Measurements from ENCODE around the gene VPS29.

GRCh38 chr12:110533607-110534006 is 31.7 kb upstream of the VPS29 start:
- TF ChIP-seq CTCF (IDR thresholded peaks at IDR 0.05; ENCODE audit: poor library complexity, severe bottlenecking) (no peak), EZH2 (IDR thresholded peaks at IDR 0.05; ENCODE audit: borderline replicate concordance, insufficient read depth, low read length, poor library complexity, severe bottlenecking) (no peak), POLR2AphosphoS5 (IDR thresholded peaks at IDR 0.05) (no peak), EP300 (conservative IDR thresholded peaks at IDR 0.05; ENCODE audit: poor library complexity, severe bottlenecking) (no peak), TAF1 (IDR thresholded peaks at IDR 0.05; ENCODE audit: low read depth) (no peak), SMC3 (conservative IDR thresholded peaks at IDR 0.05; ENCODE audit: poor library complexity) (no peak), MXI1 (conservative IDR thresholded peaks at IDR 0.05; ENCODE audit: poor library complexity, severe bottlenecking) (no peak), RAD21 (conservative IDR thresholded peaks at IDR 0.05) (no peak)
- TF ChIP-seq, protein P1, sequence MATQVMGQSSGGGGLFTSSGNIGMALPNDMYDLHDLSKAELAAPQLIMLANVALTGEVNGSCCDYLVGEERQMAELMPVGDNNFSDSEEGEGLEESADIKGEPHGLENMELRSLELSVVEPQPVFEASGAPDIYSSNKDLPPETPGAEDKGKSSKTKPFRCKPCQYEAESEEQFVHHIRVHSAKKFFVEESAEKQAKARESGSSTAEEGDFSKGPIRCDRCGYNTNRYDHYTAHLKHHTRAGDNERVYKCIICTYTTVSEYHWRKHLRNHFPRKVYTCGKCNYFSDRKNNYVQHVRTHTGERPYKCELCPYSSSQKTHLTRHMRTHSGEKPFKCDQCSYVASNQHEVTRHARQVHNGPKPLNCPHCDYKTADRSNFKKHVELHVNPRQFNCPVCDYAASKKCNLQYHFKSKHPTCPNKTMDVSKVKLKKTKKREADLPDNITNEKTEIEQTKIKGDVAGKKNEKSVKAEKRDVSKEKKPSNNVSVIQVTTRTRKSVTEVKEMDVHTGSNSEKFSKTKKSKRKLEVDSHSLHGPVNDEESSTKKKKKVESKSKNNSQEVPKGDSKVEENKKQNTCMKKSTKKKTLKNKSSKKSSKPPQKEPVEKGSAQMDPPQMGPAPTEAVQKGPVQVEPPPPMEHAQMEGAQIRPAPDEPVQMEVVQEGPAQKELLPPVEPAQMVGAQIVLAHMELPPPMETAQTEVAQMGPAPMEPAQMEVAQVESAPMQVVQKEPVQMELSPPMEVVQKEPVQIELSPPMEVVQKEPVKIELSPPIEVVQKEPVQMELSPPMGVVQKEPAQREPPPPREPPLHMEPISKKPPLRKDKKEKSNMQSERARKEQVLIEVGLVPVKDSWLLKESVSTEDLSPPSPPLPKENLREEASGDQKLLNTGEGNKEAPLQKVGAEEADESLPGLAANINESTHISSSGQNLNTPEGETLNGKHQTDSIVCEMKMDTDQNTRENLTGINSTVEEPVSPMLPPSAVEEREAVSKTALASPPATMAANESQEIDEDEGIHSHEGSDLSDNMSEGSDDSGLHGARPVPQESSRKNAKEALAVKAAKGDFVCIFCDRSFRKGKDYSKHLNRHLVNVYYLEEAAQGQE (IDR thresholded peaks at IDR 0.05; ENCODE audit: borderline replicate concordance) = no peak
